Gastrocnemius medialis (tissue), 4 donors: Measurements from ENCODE around the gene CFAP45.

Experiments used
- CTCF ChIP-seq, 5 experiments: fragments of 450-650 bp in 3 of 5; fragments of 200-600 bp in 2 of 5; sonication (generic) in 2 of 5; IDR thresholded peaks in 4 of 5; conservative IDR thresholded peaks in 1 of 5; 1 replicate in 4 of 5; 2 replicates in 1 of 5; pipeline ENCODE4 v1.5.1; 2016 to 2019; ENCODE audit warnings: antibody characterized with exemption in 5 of 5, mild to moderate bottlenecking in 3 of 5, moderate library complexity in 3 of 5
- POLR2A ChIP-seq, 2 donors: fragments of 450-650 bp; IDR thresholded peaks; one replicate each; pipeline ENCODE4 v1.6.1; 2017; ENCODE audit warnings: antibody characterized with exemption in 2 of 2, mild to moderate bottlenecking in 2 of 2, moderate library complexity in 2 of 2

- peak; percentile 7 to 64 (median 48) for TF ChIP-seq CTCF (IDR thresholded peaks at IDR 0.05 in 4 of 5, conservative IDR thresholded peaks at IDR 0.05 in 1 of 5)
- no peak for TF ChIP-seq POLR2A (IDR thresholded peaks at IDR 0.05)
Observed at GRCh38 chr1:159945483-159946241, 45.7 kb upstream of the CFAP45 start, which contains the start of gene IGSF9.
